HG03342 (cell line): ENCODE measurements around the gene KSR2.
"Not testable (repeated sequence)": the region's sequence is repeated elsewhere in the genome, so short reads cannot be mapped to it uniquely, and the experiment has no call there.

Experiments
- ATAC-seq: cut with Tn5 transposase; IDR thresholded peaks from one replicate; pipeline ENCODE4 v1.9.1; 2021; ENCODE audit warnings: mild to moderate bottlenecking, moderate library complexity; ENCODE audit not compliant: unreplicated experiment

The KSR2 gene

GRCh38 chr12:117860787-117861290 lies 108.0 kb downstream of the KSR2 start:
- ATAC-seq = not testable (repeated sequence)

- no peak for ATAC-seq
Measured at GRCh38 chr12:117860111-117860510, 108.7 kb downstream of the KSR2 start.

- ATAC-seq = no peak
Measured at GRCh38 chr12:117857632-117858612, 110.9 kb downstream of the KSR2 start.

GRCh38 chr12:117857139-117857538 lies 111.7 kb downstream of the KSR2 start:
- not testable (repeated sequence) for ATAC-seq

- no peak for ATAC-seq
Measured at GRCh38 chr12:117855165-117855564, 113.6 kb downstream of the KSR2 start.

GRCh38 chr12:117854339-117855012 lies 114.3 kb downstream of the KSR2 start:
- no peak for ATAC-seq

GRCh38 chr12:117853600-117853999 lies 115.2 kb downstream of the KSR2 start:
- no peak for ATAC-seq

GRCh38 chr12:117850048-117850447 lies 118.7 kb downstream of the KSR2 start:
- ATAC-seq = no peak

GRCh38 chr12:117847371-117847770 lies 121.4 kb downstream of the KSR2 start:
- ATAC-seq = no peak

GRCh38 chr12:117845271-117845904 lies 123.4 kb downstream of the KSR2 start:
- ATAC-seq = no peak

GRCh38 chr12:117844114-117844830 lies 124.5 kb downstream of the KSR2 start:
- no peak for ATAC-seq

GRCh38 chr12:117842630-117843029 lies 126.2 kb downstream of the KSR2 start:
- no peak for ATAC-seq

GRCh38 chr12:117842220-117842619 lies 126.6 kb downstream of the KSR2 start:
- ATAC-seq = no peak

GRCh38 chr12:117837737-117838050 lies 131.1 kb downstream of the KSR2 start:
- ATAC-seq = no peak

- peak; percentile 75 for ATAC-seq
Measured at GRCh38 chr12:117836999-117837736, 131.6 kb downstream of the KSR2 start.

GRCh38 chr12:117836476-117836875 lies 132.3 kb downstream of the KSR2 start:
- no peak for ATAC-seq

GRCh38 chr12:117835156-117835555 lies 133.6 kb downstream of the KSR2 start:
- ATAC-seq = no peak

GRCh38 chr12:117832459-117833457 lies 136.0 kb downstream of the KSR2 start:
- ATAC-seq = no peak

GRCh38 chr12:117830471-117830870 lies 138.3 kb downstream of the KSR2 start:
- ATAC-seq = no peak
